AG09309 (cell line): ENCODE measurements around the gene MOB3B.

Experiments
- DNase-seq: peaks from one replicate; pipeline ENCODE4 v3.0.0-alpha.2; 2010; ENCODE audit warnings: low read depth
- H3K4me3 ChIP-seq: 2 replicates; pipeline ENCODE4 v1.5.1; 2011; ENCODE audit warnings: mild to moderate bottlenecking, low read depth, low read length, moderate library complexity; ENCODE audit not compliant: control insufficient read depth
- CTCF ChIP-seq: IDR thresholded peaks from 2 replicates; pipeline ENCODE4 v1.5.1; 2011; ENCODE audit warnings: mild to moderate bottlenecking, low read depth, low read length, inconsistent platforms; ENCODE audit not compliant: insufficient read depth, control insufficient read depth; ENCODE audit errors: missing control alignments

MOB3B gene

GRCh38 chr9:27393054-27393846, 136.4 kb downstream of the MOB3B start:
- no peak for TF ChIP-seq CTCF
- DNase-seq = no peak
- H3K4me3 ChIP-seq = no peak overlapping the region

GRCh38 chr9:27392451-27392850, 137.2 kb downstream of the MOB3B start:
- no peak for TF ChIP-seq CTCF
- no peak overlapping the region for H3K4me3 ChIP-seq
- DNase-seq = no peak

DNA sequence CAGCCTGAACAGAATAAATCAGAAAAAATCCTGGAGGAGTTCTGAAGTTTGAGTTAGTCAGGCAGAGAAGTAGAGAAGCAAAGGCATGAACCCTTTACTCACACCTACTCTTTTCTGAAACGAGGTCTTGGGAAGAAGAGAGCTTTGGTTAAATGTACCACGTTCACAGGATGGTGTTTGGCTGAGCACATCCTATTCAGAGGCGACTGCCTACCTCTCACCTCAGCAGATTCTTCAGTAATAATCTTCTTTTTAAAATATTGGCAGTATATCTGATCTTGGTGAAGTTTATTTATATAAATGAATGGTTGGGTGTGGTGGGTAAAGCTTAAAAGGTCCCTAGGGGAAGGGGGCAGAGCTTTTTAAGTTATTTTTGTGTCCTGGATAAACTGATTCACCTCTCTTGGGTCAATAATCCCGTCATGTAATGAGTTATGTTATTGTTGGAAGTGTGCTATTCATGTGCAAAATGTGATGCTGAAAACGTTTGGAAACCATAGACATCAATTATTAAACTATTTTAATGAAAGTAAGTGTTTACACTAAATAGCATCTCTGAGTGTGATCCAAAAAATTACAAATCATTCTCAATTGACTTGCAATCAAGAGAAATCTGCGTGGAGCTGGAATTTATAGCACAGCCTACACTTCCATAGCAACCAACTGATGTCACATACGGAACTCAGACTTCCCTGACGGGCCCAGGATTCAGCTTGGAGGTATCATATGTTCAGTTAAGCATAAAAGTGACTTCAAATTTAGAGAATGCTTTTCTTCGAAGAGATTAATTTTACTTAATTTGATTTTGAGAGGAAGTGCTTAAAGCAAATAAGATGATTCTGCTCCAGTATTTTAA, 138.3 kb downstream of the MOB3B start:
- DNase-seq = no peak
- no peak for TF ChIP-seq CTCF
- no peak overlapping the region for H3K4me3 ChIP-seq

DNA sequence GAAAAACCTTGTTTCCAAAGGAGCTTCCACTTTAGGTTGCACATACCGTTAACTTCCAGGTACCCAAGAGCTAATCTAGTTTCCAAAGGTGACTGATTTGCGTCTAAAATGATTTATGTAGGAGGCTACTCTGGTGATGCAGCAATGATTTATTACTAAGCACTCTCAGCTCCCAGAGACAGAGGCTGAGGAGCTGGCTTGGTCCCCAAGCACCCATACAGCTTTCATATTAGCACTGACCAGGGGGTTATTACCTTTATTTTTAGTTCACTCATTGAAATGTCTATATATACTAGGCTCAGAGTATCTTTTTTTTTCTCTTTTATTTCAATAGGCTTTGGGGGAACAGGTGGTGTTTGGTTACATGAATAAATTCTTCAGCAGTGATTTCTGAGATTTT, 141.5 kb downstream of the MOB3B start:
- no peak for DNase-seq
- TF ChIP-seq CTCF = no peak
- no peak overlapping the region for H3K4me3 ChIP-seq

GRCh38 chr9:27387722-27388121, 141.9 kb downstream of the MOB3B start:
- DNase-seq = no peak
- TF ChIP-seq CTCF = no peak
- no peak overlapping the region for H3K4me3 ChIP-seq

GRCh38 chr9:27386571-27387091, 143.0 kb downstream of the MOB3B start:
- H3K4me3 ChIP-seq = no peak overlapping the region
- no peak for TF ChIP-seq CTCF
- DNase-seq = no peak
